TTC549 (cell line): ENCODE results near the gene RPS6KA1.
"Not testable (repeated sequence)": the region's sequence is repeated elsewhere in the genome, so short reads cannot be mapped to it uniquely, and the experiment has no call there.

Source experiments
- FAIRE-seq: peaks from 2 replicates; lab custom pipeline; 2012; peaks lifted over from hg19 to GRCh38; lab: Jason Lieb, UNC

Gene RPS6KA1

DNA sequence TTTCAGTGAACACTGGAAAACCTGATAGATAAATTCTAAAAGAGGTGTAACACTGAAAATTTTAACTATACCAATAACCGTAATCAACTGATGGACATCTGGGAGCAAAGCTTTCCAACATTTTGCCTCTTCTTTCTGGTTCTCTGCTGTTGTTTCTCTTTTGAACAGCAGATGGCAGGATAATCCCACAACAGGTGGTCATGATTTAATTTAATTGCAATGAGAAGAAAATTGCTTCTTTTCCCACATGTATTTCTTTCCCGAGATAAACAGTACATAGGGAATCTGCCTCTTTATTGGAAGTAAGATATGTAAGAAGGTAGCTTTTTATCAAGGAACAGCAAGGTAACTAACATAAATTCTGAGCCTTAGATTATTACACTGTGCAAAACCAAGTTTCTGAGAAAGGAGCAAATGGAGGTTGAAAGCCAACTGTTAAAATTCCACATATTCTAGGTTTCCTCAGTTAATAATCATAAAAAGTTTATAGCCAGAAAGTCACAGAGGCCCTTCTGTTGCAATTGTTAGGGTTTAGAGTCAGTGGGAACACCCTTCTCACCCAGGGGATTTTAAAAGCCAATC lies 72.9 kb downstream of the RPS6KA1 start:
- peak; percentile 94 for FAIRE-seq

DNA sequence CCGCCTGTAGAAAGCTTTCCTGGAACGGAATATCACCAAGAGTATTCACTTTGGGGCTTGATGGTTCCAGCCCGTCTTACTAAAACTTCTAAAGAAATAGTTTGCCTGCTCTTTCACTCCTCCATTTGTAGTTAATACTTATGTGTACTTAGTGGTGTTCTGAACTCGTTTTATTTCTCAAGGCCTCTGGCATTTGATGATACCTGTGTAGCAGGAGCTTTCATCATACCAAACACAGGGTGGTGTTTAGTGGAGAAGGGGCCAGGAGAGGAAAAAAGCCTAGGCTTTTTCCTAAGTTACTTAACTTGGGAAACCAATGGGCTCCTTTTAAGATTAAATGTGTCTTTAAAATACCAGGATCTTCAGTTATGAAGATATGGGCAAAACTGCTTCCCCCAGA lies 74.3 kb downstream of the RPS6KA1 start:
- no peak for FAIRE-seq

DNA sequence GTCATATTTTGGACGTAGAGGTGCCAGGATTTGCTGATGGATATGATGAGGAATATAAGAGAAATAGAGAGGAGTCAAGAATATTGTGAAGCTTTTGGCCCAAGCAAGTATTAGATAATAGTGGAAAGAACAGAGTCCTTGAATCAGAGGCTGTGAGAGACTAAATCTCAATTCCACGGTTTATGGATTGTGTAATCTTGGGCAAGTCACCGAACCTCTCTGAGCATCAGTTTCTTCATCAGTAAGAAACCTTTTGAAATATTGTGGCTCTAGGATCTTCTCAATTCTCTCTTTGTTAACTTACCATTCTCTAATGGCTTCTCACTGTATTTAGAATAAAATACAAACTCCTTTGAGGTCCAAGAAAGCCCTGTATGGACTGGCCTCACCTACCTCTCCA lies 77.6 kb downstream of the RPS6KA1 start:
- no peak for FAIRE-seq

DNA sequence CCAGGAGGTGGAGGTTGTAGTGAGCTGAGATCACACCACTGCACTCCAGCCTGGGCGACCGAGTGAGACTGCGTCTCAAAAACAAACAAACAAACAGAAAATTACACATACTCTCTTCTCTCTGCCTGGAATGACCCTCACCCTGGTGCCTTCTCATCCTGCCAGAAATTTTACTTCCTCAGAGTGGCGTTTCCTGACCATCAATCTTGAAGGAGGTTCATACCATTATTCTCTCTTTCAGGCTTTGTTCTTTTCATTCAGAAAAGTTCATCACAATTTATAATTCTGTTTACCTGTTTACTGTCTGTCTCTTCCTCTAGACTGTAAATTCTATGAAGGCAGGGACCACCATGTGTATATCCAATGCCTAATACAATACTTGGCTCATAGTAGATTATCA lies 79.3 kb downstream of the RPS6KA1 start:
- FAIRE-seq: no peak

DNA sequence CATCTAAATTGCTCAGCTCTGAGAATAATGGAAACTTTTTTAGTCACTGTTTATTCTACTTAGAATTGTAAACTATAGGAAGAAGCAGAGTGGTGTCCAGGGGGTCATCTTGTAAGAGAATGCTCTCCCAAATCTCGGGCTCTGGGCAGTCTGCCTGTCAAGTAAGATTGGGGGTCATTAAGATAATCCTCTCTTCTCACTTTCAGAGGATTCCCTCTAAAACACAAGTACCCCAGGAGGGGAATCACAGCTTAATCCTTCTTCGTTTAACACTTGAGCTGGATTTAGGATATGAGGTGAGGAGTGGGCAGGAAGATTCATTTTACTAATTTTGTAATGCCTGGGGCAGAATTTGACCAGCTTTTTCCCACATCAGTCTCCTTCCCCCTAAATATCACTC lies 81.2 kb downstream of the RPS6KA1 start:
- no peak for FAIRE-seq

DNA sequence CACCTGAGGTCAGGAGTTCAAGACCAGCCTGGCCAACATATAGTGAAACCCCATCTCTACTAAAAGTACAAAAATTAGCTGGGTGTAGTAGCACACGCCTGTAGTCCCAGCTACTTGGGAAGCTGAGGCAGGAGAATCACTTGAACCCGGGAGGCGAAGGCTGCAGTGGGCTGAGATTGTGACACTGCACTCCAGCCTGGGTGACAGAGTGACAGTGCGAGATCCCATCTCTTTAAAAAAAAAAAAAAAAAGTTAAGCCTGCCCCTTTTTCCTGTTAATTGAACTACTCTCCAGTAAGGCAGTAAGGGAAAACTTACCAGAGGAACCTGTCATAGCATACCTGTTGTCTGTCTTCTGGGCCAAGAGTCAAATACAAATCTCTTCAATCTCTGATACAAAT lies 83.1 kb downstream of the RPS6KA1 start:
- not testable (repeated sequence) for FAIRE-seq

DNA sequence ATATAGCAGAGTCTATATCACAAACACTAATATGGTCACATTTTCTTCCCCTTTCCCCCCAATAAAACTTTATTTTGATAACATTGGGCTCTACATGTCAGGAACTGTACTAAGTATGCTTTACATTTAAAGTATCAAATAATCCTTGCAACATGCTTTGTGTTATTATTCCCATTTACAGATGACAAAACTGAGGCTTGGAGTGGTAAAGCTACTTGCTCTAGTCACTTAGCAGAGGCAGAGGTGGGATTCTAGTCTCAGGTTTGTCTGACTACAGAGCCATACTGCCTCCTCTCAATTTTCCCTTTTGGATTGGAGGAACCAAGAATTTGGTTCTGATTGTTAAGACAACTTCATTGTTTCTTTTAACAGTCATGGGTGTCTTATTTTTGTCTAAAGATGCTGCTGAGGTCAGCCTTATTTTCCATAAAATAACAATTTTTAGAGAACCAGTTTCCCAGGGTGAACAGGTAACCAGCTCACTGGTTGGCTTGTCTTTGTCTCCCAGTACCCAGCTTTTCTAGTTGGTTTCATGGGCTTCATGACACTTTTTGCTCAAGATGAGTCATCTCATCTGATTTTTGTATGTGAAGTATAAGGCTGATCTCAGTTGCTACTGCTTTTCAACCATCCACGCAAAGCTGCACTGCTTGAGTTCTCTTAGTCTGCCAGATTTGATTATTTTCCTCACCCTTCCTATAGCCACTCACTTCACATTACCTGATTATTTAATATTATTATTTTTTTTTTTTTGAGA lies 85.3 kb downstream of the RPS6KA1 start:
- no peak for FAIRE-seq

DNA sequence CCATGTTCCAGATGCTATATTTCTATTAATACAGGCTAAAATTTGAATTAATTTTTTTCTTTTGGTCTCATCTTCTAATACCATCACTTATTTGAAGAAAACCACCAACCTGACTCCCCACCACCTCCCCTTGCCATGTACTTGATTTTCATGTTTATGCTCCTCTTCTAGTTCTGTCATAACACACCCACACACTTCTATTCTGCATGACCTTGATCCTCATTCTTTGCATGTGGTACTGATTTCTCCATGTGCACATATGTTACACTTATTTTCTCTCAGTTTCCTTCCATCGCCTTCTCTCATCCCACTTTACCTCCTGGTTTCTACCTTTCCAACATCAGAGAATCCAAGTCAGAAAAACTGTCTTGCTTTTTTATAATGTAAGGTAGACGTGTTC lies 87.3 kb downstream of the RPS6KA1 start:
- FAIRE-seq: no peak

DNA sequence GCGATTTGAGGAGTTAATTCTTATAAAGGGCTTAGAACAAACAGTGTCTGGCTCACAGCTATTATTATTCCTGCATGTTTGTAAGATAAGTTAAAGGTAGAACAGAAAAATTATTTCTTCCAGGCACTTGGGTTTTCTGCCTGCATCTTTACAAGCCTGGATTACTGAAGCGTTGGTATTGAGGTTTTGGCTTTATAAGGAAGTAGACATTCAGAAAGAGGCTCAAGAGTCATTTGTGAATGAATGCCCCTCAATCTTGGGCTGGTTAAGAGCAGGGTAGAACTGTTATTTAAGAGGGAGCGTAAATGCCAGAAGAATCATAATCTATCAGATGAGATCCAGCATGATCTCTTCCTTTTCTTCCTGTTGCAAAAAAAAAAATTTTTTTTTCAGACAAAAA lies 89.0 kb downstream of the RPS6KA1 start:
- FAIRE-seq: no peak
